ENCODE data around the gene KIF26B.

- TF ChIP-seq NR2F1 (conservative IDR thresholded peaks at IDR 0.05) (no peak), RFX5 (IDR thresholded peaks at IDR 0.05; ENCODE audit: low read depth, low read length) (no peak), CTCF (IDR thresholded peaks at IDR 0.05 in 2 of 3, conservative IDR thresholded peaks at IDR 0.05 in 1 of 3; ENCODE audit: control insufficient read depth in 2 of 3, extremely low read depth in 1 of 3, insufficient read depth in 1 of 3, low read depth in 3 of 3, low read length in 3 of 3) (no peak), RAD51 (IDR thresholded peaks at IDR 0.05) (no peak), USF2 (IDR thresholded peaks at IDR 0.05; ENCODE audit: borderline replicate concordance, low read depth, low read length) (no peak), CREB1 (IDR thresholded peaks at IDR 0.05; ENCODE audit: low read depth) (no peak)
These were observed 44.4 kb upstream of the KIF26B start for GRCh38 chr1:245110406-245110805.
